ENCODE results near the gene VEGFB.
A peak's percentile ranks its signal among the peaks of the same experiment; 100 is the strongest.

VEGFB gene

GRCh38 chr11:64263021-64263946 is 28.9 kb downstream of the VEGFB start:
- no peak for FAIRE-seq

GRCh38 chr11:64263947-64264317 is 29.5 kb downstream of the VEGFB start:
- FAIRE-seq = no peak

- FAIRE-seq = no peak
Observed at GRCh38 chr11:64264371-64264852, 30.0 kb downstream of the VEGFB start.

GRCh38 chr11:64265176-64266160 is 31.1 kb downstream of the VEGFB start:
- FAIRE-seq = no peak

- no peak for FAIRE-seq
Observed at GRCh38 chr11:64266339-64266738, 32.0 kb downstream of the VEGFB start.

- no peak for FAIRE-seq
Observed at GRCh38 chr11:64267207-64267945, 33.0 kb downstream of the VEGFB start.

- no peak for FAIRE-seq
Observed at GRCh38 chr11:64268025-64268892, 33.9 kb downstream of the VEGFB start.

GRCh38 chr11:64268893-64269539 is 34.6 kb downstream of the VEGFB start:
- FAIRE-seq = no peak

GRCh38 chr11:64269540-64270220 is 35.3 kb downstream of the VEGFB start:
- FAIRE-seq = peak; percentile 98

- no peak for FAIRE-seq
Observed at GRCh38 chr11:64275031-64275800, 40.8 kb downstream of the VEGFB start.

GRCh38 chr11:64275841-64276240 is 41.5 kb downstream of the VEGFB start:
- no peak for FAIRE-seq

- FAIRE-seq = no peak
Observed at GRCh38 chr11:64276653-64277431, 42.5 kb downstream of the VEGFB start.

- no peak for FAIRE-seq
Observed at GRCh38 chr11:64278576-64279190, 44.3 kb downstream of the VEGFB start.

GRCh38 chr11:64281957-64282770 is 47.8 kb downstream of the VEGFB start:
- FAIRE-seq = no peak

- FAIRE-seq = no peak
Observed at GRCh38 chr11:64283092-64283491, 48.7 kb downstream of the VEGFB start.

- peak; percentile 87 for FAIRE-seq
Observed at GRCh38 chr11:64284048-64284961, 49.9 kb downstream of the VEGFB start, which contains the start of gene BAD. Gene BAD, minus strand, starts transcription at chr11:64284665. Its CDS starts 297 bp downstream, at chr11:64284368.
